Mesenchymal stem cell (in vitro differentiated cells and primary cell): ENCODE measurements around the gene KLHL41.
A peak's percentile ranks its signal among the peaks of the same experiment; 100 is the strongest.
"Not testable (repeated sequence)": the region's sequence is repeated elsewhere in the genome, so short reads cannot be mapped to it uniquely, and the experiment has no call there.

Experiments used
- DNase-seq: peaks from one replicate; pipeline ENCODE4 v3.0.0-alpha.2; 2013
- H2AFZ ChIP-seq: one replicate; pipeline ENCODE4 v1.6.1; 2013; ENCODE audit warnings: low read depth, mild to moderate bottlenecking, control low read depth, inconsistent platforms, low read length, moderate library complexity
- H2AK5ac ChIP-seq: 2 replicates; pipeline ENCODE4 v1.6.1; 2013; ENCODE audit warnings: low read length, moderate library complexity, mild to moderate bottlenecking, inconsistent platforms; ENCODE audit not compliant: severe bottlenecking
- H2BK120ac ChIP-seq: one replicate; pipeline ENCODE4 v1.6.1; 2013; ENCODE audit warnings: low read depth, mild to moderate bottlenecking, inconsistent platforms, low read length, moderate library complexity
- H2BK12ac ChIP-seq, 2 experiments: one replicate each; pipeline ENCODE4 v1.6.1; 2013; ENCODE audit warnings: inconsistent platforms in 2 of 2, low read length in 2 of 2, mild to moderate bottlenecking in 2 of 2, moderate library complexity in 2 of 2, control low read depth in 1 of 2
- H2BK15ac ChIP-seq: one replicate; pipeline ENCODE4 v1.6.1; 2013; ENCODE audit warnings: mild to moderate bottlenecking, low read depth, inconsistent platforms; ENCODE audit not compliant: poor library complexity, severe bottlenecking
- H2BK5ac ChIP-seq: 2 replicates; pipeline ENCODE4 v1.6.1; 2013; ENCODE audit warnings: low read depth, mild to moderate bottlenecking, low read length, control low read depth, inconsistent platforms; ENCODE audit not compliant: poor library complexity, severe bottlenecking
- H3K14ac ChIP-seq, 2 experiments: one replicate each; pipeline ENCODE4 v1.6.1; 2013; ENCODE audit warnings: inconsistent platforms in 2 of 2, low read length in 2 of 2, control low read depth in 1 of 2, mild to moderate bottlenecking in 1 of 2, moderate library complexity in 1 of 2
- H3K18ac ChIP-seq, 2 experiments: one replicate each; pipeline ENCODE4 v1.6.1; 2013; ENCODE audit warnings: inconsistent platforms in 2 of 2, low read length in 2 of 2, control low read depth in 1 of 2, low read depth in 1 of 2, mild to moderate bottlenecking in 1 of 2
- H3K23ac ChIP-seq, 2 experiments: one replicate each; pipeline ENCODE4 v1.6.1; 2013; ENCODE audit warnings: inconsistent platforms in 2 of 2, low read length in 2 of 2, mild to moderate bottlenecking in 2 of 2, moderate library complexity in 2 of 2, control low read depth in 1 of 2
- H3K27ac ChIP-seq: 2 replicates; pipeline ENCODE4 v1.5.1; 2013; ENCODE audit warnings: mild to moderate bottlenecking, moderate library complexity, low read length, control low read depth, inconsistent platforms; ENCODE audit not compliant: poor library complexity, severe bottlenecking
- H3K27me3 ChIP-seq, 2 experiments: 2 replicates each; pipeline versions ENCODE4 v1.6.1 to v1.7.0; 2013; ENCODE audit warnings: low read length in 2 of 2, mild to moderate bottlenecking in 2 of 2, moderate library complexity in 2 of 2, control low read depth in 1 of 2, inconsistent platforms in 1 of 2; ENCODE audit not compliant: control insufficient read depth in 1 of 2, insufficient read depth in 1 of 2
- H3K36me3 ChIP-seq, 2 experiments: 2 replicates each; pipeline versions ENCODE4 v1.6.1 to v1.7.0; 2013; ENCODE audit warnings: low read length in 2 of 2, control low read depth in 1 of 2, inconsistent platforms in 1 of 2, low read depth in 1 of 2, mild to moderate bottlenecking in 1 of 2; ENCODE audit not compliant: insufficient read depth in 2 of 2, control insufficient read depth in 1 of 2
- H3K4ac ChIP-seq, 2 experiments: one replicate each; pipeline ENCODE4 v1.6.1; 2013; ENCODE audit warnings: inconsistent platforms in 2 of 2, low read length in 2 of 2, mild to moderate bottlenecking in 2 of 2, moderate library complexity in 2 of 2, control low read depth in 1 of 2, low read depth in 1 of 2
- H3K4me1 ChIP-seq: 2 replicates; pipeline ENCODE4 v1.6.1; 2013; ENCODE audit warnings: low read depth, low read length, control low read depth; ENCODE audit not compliant: control insufficient read depth, insufficient read depth
- H3K4me2 ChIP-seq: 2 replicates; pipeline ENCODE4 v1.6.1; 2013; ENCODE audit warnings: low read length, mild to moderate bottlenecking, inconsistent platforms; ENCODE audit not compliant: poor library complexity, severe bottlenecking
- H3K4me3 ChIP-seq, 2 experiments: 2 replicates each; pipeline versions ENCODE4 v1.5.1 to v1.7.0; 2013; ENCODE audit warnings: low read length in 2 of 2, mild to moderate bottlenecking in 2 of 2, control low read depth in 1 of 2, low read depth in 1 of 2; ENCODE audit not compliant: insufficient read depth in 1 of 2
- H3K79me1 ChIP-seq: replicated peaks from 2 replicates; pipeline ENCODE4 v1.6.1; 2013; ENCODE audit warnings: mild to moderate bottlenecking, control low read depth, low read length, inconsistent platforms; ENCODE audit not compliant: poor library complexity, severe bottlenecking
- H3K9ac ChIP-seq: 2 replicates; pipeline ENCODE4 v1.7.0; 2013; ENCODE audit warnings: mild to moderate bottlenecking, low read length, moderate library complexity
- H3K9me3 ChIP-seq: 2 replicates; pipeline ENCODE4 v1.7.0; 2013; ENCODE audit warnings: mild to moderate bottlenecking, low read length; ENCODE audit not compliant: control insufficient read depth
- H4K8ac ChIP-seq: one replicate; pipeline ENCODE4 v1.6.1; 2013; ENCODE audit warnings: inconsistent platforms, mild to moderate bottlenecking, low read length, moderate library complexity
- H4K91ac ChIP-seq: one replicate; pipeline ENCODE4 v1.6.1; 2013; ENCODE audit warnings: mild to moderate bottlenecking, low read length, inconsistent platforms
- WGBS: methylation state at CpG from one replicate; pipeline ENCODE4 v1.1.7; 2013; ENCODE audit warnings: mixed read lengths; 5-methylcytosine and 5-hydroxymethylcytosine counted together

KLHL41 gene

GRCh38 chr2:169573974-169574299 is 64.4 kb downstream of the KLHL41 start:
- 47% methylated on average over 4 of the region's 6 CpGs for WGBS
- H3K23ac ChIP-seq: no peak overlapping the region

GRCh38 chr2:169574539-169574938 is 65.0 kb downstream of the KLHL41 start:
- not testable (repeated sequence) for H2BK12ac ChIP-seq

More at GRCh38 chr2:169573974-169574299, 64.4 kb downstream of the KLHL41 start:
- Histone ChIP-seq H3K4me3 (peak overlapping the region; percentile 66 to 93), H2AK5ac (no peak overlapping the region), H4K8ac (no peak overlapping the region), H2BK5ac (no peak overlapping the region), H2BK120ac (no peak overlapping the region), H3K36me3 (peaks cover 0 to 2% of the 10 kb centered on the region in 2 experiments), H3K14ac (no peak overlapping the region), H3K9ac (peak overlapping the region; percentile 90), H2AFZ (no peak overlapping the region), H3K27me3 (no peaks in the 10 kb centered on the region), H3K18ac (no peak overlapping the region), H3K9me3 (no peaks in the 10 kb centered on the region), H2BK15ac (no peak overlapping the region), H3K79me1 (peaks cover 8% of the 10 kb centered on the region), H4K91ac (no peak overlapping the region), H3K27ac (no peak overlapping the region), H3K4me1 (no peaks in the 10 kb centered on the region), H3K4ac (no peak overlapping the region), H3K4me2 (peak overlapping the region; percentile 94), H2BK12ac (no peak overlapping the region)
- no peak for DNase-seq

DNA sequence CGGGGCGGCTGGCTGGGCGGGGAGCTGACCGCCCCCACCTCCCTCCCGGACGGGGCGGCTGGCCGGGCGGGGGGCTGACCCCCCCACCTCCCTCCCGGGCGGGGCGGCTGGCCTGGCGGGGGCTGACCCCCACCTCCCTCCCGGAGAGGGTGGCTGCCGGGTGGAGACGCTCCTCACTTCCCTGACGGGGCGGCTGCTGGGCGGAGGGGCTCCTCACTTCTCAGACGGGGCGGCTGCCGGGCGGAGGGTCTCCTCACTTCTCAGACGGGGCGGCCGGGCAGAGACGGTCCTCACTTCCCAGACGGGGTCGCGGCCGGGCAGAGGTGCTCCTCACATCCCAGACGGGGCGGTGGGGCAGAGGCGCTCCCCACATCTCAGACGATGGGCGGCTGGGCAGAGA is 65.8 kb downstream of the KLHL41 start:
- not testable (repeated sequence) for H3K9ac ChIP-seq, H3K4me3 ChIP-seq, H2AFZ ChIP-seq, H3K23ac ChIP-seq, H2BK15ac ChIP-seq, H3K4me1 ChIP-seq, H3K79me1 ChIP-seq, H2BK120ac ChIP-seq, H3K18ac ChIP-seq, H4K8ac ChIP-seq, H3K27ac ChIP-seq, H3K27me3 ChIP-seq, H3K4ac ChIP-seq, H3K9me3 ChIP-seq, DNase-seq, H2AK5ac ChIP-seq, H4K91ac ChIP-seq, H2BK5ac ChIP-seq, H3K4me2 ChIP-seq, H3K36me3 ChIP-seq, H3K14ac ChIP-seq, H2BK12ac ChIP-seq
- 97% methylated on average over 22 of the region's 36 CpGs for WGBS

More at GRCh38 chr2:169574539-169574938, 65.0 kb downstream of the KLHL41 start:
- not testable (repeated sequence) for H3K4me1 ChIP-seq, H2BK120ac ChIP-seq, H4K8ac ChIP-seq, H3K79me1 ChIP-seq, DNase-seq, H2BK5ac ChIP-seq, H3K23ac ChIP-seq, H3K18ac ChIP-seq, H3K9me3 ChIP-seq, H3K4me3 ChIP-seq, H3K27ac ChIP-seq, H3K4me2 ChIP-seq, H2AK5ac ChIP-seq, H3K9ac ChIP-seq, H3K14ac ChIP-seq, H2AFZ ChIP-seq, H3K4ac ChIP-seq, H4K91ac ChIP-seq, H3K27me3 ChIP-seq, H3K36me3 ChIP-seq, H2BK15ac ChIP-seq
- WGBS: 95% methylated on average over 3 of the region's 5 CpGs
